ENCODE measurements around the gene OR6S1. TPM values are rescaled to one million over a fixed set of nuclear protein-coding genes. Genes with fewer than 3 reads are reported as not detected.

Gene OR6S1
- total RNA-seq, 2 donors from 2014 or later: not detected

DNA sequence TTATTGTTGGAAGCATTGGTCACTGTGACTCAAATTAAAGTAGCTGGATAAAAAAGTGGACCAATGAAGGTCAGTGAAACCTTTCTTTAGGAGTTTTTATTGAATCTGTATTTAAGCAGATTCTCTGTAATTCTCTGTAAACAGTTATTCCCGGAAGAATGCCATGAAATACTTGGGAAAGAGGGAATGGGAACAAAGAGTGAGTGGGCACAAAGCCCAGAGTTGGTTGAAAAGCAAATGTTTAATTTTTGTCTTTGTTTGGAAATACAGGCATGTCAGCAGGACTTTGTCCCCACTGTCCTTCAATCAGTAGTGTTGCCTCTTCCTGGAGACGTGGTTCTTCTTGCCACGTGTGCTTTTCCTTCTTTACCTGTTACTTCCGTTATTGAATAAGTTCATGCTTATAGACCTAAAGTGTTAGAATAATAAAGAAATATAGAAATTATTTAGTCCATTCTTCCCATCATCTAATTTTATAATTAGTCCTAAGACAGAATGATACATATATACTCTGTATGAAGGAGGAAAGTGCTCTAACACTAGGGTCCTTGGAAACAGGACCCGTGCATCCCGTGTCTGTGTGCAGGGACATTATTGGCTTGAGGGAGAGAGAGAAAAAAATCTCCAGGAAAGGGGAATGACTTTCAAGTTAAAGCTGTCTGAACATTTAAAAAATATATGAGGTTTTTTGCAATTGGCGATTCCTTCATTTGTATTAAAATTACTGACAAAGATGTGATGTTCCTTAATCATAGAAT lies 45.1 kb upstream of the OR6S1 start:
- TF ChIP-seq CTCF (IDR thresholded peaks at IDR 0.05): no peak
- H3K9me3 ChIP-seq: no peaks in the 10 kb centered on the region
- no peaks in the 10 kb centered on the region for H3K36me3 ChIP-seq
- peak overlapping the region; percentile 86 for H3K4me3 ChIP-seq
- H3K27me3 ChIP-seq (replicated peaks; ENCODE audit: insufficient read depth): no peaks in the 10 kb centered on the region
- ATAC-seq (ENCODE audit: insufficient number of reproducible peaks, low FRiP score, low read depth) (no peak), DNase-seq (ENCODE audit: low spot score) (no peak)
- peaks cover 13 to 29% of the 10 kb centered on the region in 2 donors for H3K4me1 ChIP-seq (ENCODE audit: control insufficient read depth in 1 of 2, low read depth in 2 of 2)
- H3K27ac ChIP-seq: no peak overlapping the region

- Histone ChIP-seq H3K36me3 (no peaks in the 10 kb centered on the region), H3K27me3 (replicated peaks; ENCODE audit: insufficient read depth) (no peaks in the 10 kb centered on the region), H3K4me1 (ENCODE audit: control insufficient read depth in 1 of 2, low read depth in 2 of 2) (peaks cover 18 to 40% of the 10 kb centered on the region in 2 donors), H3K27ac (peak overlapping the region; percentile 98 to 100), H3K9me3 (no peaks in the 10 kb centered on the region), H3K4me3 (peak overlapping the region; percentile 86)
- ATAC-seq (ENCODE audit: insufficient number of reproducible peaks, low FRiP score, low read depth) (no peak), DNase-seq (ENCODE audit: low spot score) (no peak)
- TF ChIP-seq CTCF (IDR thresholded peaks at IDR 0.05): no peak
Measured at GRCh38 chr14:20684662-20685456, 43.4 kb upstream of the OR6S1 start.

- TF ChIP-seq CTCF (IDR thresholded peaks at IDR 0.05): no peak
Measured at GRCh38 chr14:20683891-20684661, 42.6 kb upstream of the OR6S1 start, which contains the start of gene RNASE4. RNASE4 (plus strand) TSS chr14:20684560; CDS start chr14:20699372, 14,812 bp downstream.

GRCh38 chr14:20683125-20683890 lies 41.8 kb upstream of the OR6S1 start:
- Histone ChIP-seq H3K36me3 (no peaks in the 10 kb centered on the region), H3K9me3 (no peaks in the 10 kb centered on the region), H3K4me3 (peak overlapping the region; percentile 86), H3K27me3 (replicated peaks; ENCODE audit: insufficient read depth) (no peaks in the 10 kb centered on the region), H3K4me1 (ENCODE audit: control insufficient read depth in 1 of 2, low read depth in 2 of 2) (peaks cover 18 to 40% of the 10 kb centered on the region in 2 donors), H3K27ac (peak overlapping the region; percentile 98 to 100)
- DNase-seq (ENCODE audit: low spot score): peak; percentile 45
- TF ChIP-seq CTCF (IDR thresholded peaks at IDR 0.05): no peak
- ATAC-seq (ENCODE audit: insufficient number of reproducible peaks, low FRiP score, low read depth): peak; percentile 54

More at GRCh38 chr14:20683891-20684661, 42.6 kb upstream of the OR6S1 start, which contains the start of gene RNASE4:
- no peaks in the 10 kb centered on the region for H3K27me3 ChIP-seq (replicated peaks; ENCODE audit: insufficient read depth)
- H3K9me3 ChIP-seq: no peaks in the 10 kb centered on the region
- peaks cover 18 to 40% of the 10 kb centered on the region in 2 donors for H3K4me1 ChIP-seq (ENCODE audit: control insufficient read depth in 1 of 2, low read depth in 2 of 2)
- peak; percentile 9 for ATAC-seq (ENCODE audit: insufficient number of reproducible peaks, low FRiP score, low read depth)
- no peaks in the 10 kb centered on the region for H3K36me3 ChIP-seq
- H3K4me3 ChIP-seq: peak within 1 kb of the TSS; percentile 86
- DNase-seq (ENCODE audit: low spot score): peak; percentile 53
- H3K27ac ChIP-seq: peak within 1 kb of the TSS; percentile 98 to 100

All from thoracic aorta (tissue), 2 donors.